ENCODE data around the gene ERCC2. TPM values are rescaled to one million over a fixed set of nuclear protein-coding genes. Genes with fewer than 3 reads are reported as not detected.

The ERCC2 gene
- total and polyA plus RNA-seq, 2 of the 4 experiments (the other 2 are of a cell fraction), result 30.6 to 66.5 TPM

Other genes with a start within 250 kb of the ERCC2 start
- gene NKPD1, start 209.6 kb downstream of the ERCC2 start, total RNA-seq (2012; rRNA removed), result under 0.01 TPM in 2 replicates
- gene NKPD1, start 209.6 kb downstream of the ERCC2 start, polyA plus RNA-seq (2012; rRNA removed), result 0.09 and 0.14 TPM in 2 replicates
- 3.1 and 4.1 TPM in 2 replicates for gene TRAPPC6A, start 192.3 kb downstream of the ERCC2 start, total RNA-seq (2012; rRNA removed)
- 11.9 and 13.4 TPM in 2 replicates for gene TRAPPC6A, start 192.3 kb downstream of the ERCC2 start, polyA plus RNA-seq (2012; rRNA removed)
- 0.83 and 1.1 TPM in 2 replicates for gene BLOC1S3, start 191.8 kb downstream of the ERCC2 start, total RNA-seq (2012; rRNA removed)
- gene BLOC1S3, start 191.8 kb downstream of the ERCC2 start, polyA plus RNA-seq (2012; rRNA removed), result 4.7 and 4.9 TPM in 2 replicates
- not detected in 2 replicates for gene EXOC3L2, start 125.2 kb downstream of the ERCC2 start, total RNA-seq (2012; rRNA removed)
- gene EXOC3L2, start 125.2 kb downstream of the ERCC2 start, polyA plus RNA-seq (2012; rRNA removed), result 0.03 TPM in 1 of 2 replicates, not detected in the other
- 8.1 and 11.3 TPM in 2 replicates for gene MARK4, start 119.3 kb downstream of the ERCC2 start, total RNA-seq (2012; rRNA removed)
- 20.3 and 20.7 TPM in 2 replicates for gene MARK4, start 119.3 kb downstream of the ERCC2 start, polyA plus RNA-seq (2012; rRNA removed)
- not detected in 2 replicates for gene CKM, start 47.7 kb downstream of the ERCC2 start, total RNA-seq (2012; rRNA removed)
- gene CKM, start 47.7 kb downstream of the ERCC2 start, polyA plus RNA-seq (2012; rRNA removed), result not detected in 2 replicates
- under 0.01 and 0.18 TPM in 2 replicates for gene KLC3, start 29.8 kb downstream of the ERCC2 start, total RNA-seq (2012; rRNA removed)
- 0.09 and 0.14 TPM in 2 replicates for gene KLC3, start 29.8 kb downstream of the ERCC2 start, polyA plus RNA-seq (2012; rRNA removed)
- 0.56 and 3.0 TPM in 2 replicates for gene PPP1R13L, start 34.5 kb upstream of the ERCC2 start, total RNA-seq (2012; rRNA removed)
- gene PPP1R13L, start 34.5 kb upstream of the ERCC2 start, polyA plus RNA-seq (2012; rRNA removed), result 11.6 and 13.3 TPM in 2 replicates
- 10.3 and 12.5 TPM in 2 replicates for gene POLR1G, start 36.1 kb upstream of the ERCC2 start, total RNA-seq (2012; rRNA removed)
- 8.0 and 8.8 TPM in 2 replicates for gene POLR1G, start 36.1 kb upstream of the ERCC2 start, polyA plus RNA-seq (2012; rRNA removed)
- 76.9 and 84.2 TPM in 2 replicates for gene ERCC1, start 53.3 kb upstream of the ERCC2 start, total RNA-seq (2012; rRNA removed)
- gene ERCC1, start 53.3 kb upstream of the ERCC2 start, polyA plus RNA-seq (2012; rRNA removed), result 132 and 153 TPM in 2 replicates
- gene FOSB, start 97.4 kb upstream of the ERCC2 start, total RNA-seq (2012; rRNA removed), result 11.1 and 31.9 TPM in 2 replicates
- 15.6 and 60.1 TPM in 2 replicates for gene FOSB, start 97.4 kb upstream of the ERCC2 start, polyA plus RNA-seq (2012; rRNA removed)
- 5.3 and 5.7 TPM in 2 replicates for gene RTN2, start 126.5 kb upstream of the ERCC2 start, total RNA-seq (2012; rRNA removed)
- 17.4 and 19.4 TPM in 2 replicates for gene RTN2, start 126.5 kb upstream of the ERCC2 start, polyA plus RNA-seq (2012; rRNA removed)
- gene PPM1N, start 127.9 kb upstream of the ERCC2 start, total RNA-seq (2012; rRNA removed), result 0.56 and 0.90 TPM in 2 replicates
- gene PPM1N, start 127.9 kb upstream of the ERCC2 start, polyA plus RNA-seq (2012; rRNA removed), result 1.6 TPM in 2 replicates
- 61.1 and 66.9 TPM in 2 replicates for gene VASP, start 136.9 kb upstream of the ERCC2 start, total RNA-seq (2012; rRNA removed)
- 88.8 and 126 TPM in 2 replicates for gene VASP, start 136.9 kb upstream of the ERCC2 start, polyA plus RNA-seq (2012; rRNA removed)
- 3.9 and 5.2 TPM in 2 replicates for gene OPA3, start 214.2 kb upstream of the ERCC2 start, total RNA-seq (2012; rRNA removed)
- gene OPA3, start 214.2 kb upstream of the ERCC2 start, polyA plus RNA-seq (2012; rRNA removed), result 9.6 and 10.9 TPM in 2 replicates
- not detected in 2 replicates for gene GPR4, start 231.6 kb upstream of the ERCC2 start, total RNA-seq (2012; rRNA removed)
- gene GPR4, start 231.6 kb upstream of the ERCC2 start, polyA plus RNA-seq (2012; rRNA removed), result 0.02 and 0.04 TPM in 2 replicates

Measured in IMR-90 (cell line).